ENCODE data around the gene CLDN34.

Gene CLDN34

DNA sequence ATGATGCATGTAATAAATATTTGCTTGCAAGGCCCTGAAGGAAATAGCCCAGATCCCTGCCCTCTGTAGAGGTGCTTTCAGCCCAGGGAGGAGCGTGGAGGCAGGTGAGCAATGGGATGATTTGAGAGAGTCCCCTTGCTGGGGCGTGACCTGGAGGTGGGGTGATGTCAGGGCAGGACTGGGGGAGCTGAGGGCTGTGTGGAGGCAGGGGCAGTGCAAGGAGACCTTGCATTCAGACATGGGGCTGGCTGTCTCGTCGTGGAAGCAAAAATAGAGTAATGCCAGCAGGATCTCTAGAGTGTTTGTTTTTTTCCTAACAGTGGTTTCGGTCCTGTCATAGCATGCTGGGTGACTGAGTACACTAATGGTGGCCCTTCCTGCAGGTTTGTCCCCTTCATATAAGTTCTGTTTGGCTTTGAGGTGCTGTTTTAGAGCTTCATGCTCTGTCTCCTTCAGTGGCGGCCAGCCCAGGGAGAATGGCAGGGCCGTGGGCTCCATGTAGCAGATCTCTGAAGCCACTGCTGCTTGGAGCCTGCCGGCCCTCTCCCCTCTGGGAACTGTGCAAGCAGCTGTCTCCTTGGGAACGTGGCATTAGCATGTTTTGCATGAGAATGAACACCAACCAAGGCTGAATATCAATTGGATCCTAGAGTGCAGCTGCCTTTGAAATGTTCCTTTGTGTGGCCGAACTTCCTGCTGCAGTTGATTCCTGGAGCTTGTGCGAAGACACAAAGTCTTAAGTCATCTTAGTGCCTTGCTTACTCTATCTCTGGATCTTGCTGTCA lies 39.3 kb upstream of the CLDN34 start:
- no peak for TF ChIP-seq SNAI2 (CRISPR knock-in tag; IDR thresholded peaks at IDR 0.05)
- no peak for TF ChIP-seq ESRRG (CRISPR knock-in tag; IDR thresholded peaks at IDR 0.05)
- ATAC-seq: no peak

DNA sequence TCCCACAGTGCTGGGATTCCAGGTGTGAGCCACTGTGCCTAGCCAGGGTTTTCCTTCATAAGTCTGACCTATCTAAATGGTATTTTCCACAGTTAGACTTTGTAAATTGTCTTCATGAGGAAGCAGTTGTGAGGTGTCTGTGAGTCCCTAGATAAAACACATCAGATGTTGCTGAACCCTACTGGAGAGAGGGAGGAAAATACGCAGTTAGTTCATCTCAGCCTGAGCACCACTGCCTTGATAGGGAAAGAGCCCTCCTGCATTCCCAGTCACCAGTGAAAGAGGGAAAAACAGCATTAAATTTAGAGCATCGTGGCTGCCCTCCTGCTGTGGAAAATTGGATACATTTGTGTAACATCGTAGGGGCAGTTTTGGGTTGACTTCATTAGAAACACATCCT lies 31.7 kb upstream of the CLDN34 start:
- TF ChIP-seq PPARA (CRISPR knock-in tag; IDR thresholded peaks at IDR 0.05; ENCODE audit: borderline replicate concordance) (no peak), ZNF8 (CRISPR knock-in tag; IDR thresholded peaks at IDR 0.05) (no peak)
- no peak for ATAC-seq

DNA sequence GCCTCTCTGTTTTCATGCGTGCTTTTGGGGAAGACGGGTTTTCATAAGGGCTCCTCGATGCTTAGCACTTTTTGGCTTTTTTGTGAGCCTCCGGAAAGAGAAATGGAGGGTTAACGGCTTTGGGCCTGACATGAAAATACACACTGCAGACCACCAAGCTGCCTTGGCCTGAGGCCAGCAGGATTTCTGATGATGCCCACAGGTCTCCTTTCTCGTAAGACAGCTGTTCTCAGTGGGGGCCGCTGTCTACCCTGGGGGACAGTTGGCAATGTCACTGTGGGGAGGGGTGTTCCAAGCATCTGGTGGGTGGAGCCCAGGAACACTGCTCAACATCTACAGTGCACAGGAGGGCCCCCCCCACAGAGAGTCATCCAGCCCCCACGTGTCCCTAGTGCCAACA lies 29.4 kb upstream of the CLDN34 start:
- TF ChIP-seq, protein P1, sequence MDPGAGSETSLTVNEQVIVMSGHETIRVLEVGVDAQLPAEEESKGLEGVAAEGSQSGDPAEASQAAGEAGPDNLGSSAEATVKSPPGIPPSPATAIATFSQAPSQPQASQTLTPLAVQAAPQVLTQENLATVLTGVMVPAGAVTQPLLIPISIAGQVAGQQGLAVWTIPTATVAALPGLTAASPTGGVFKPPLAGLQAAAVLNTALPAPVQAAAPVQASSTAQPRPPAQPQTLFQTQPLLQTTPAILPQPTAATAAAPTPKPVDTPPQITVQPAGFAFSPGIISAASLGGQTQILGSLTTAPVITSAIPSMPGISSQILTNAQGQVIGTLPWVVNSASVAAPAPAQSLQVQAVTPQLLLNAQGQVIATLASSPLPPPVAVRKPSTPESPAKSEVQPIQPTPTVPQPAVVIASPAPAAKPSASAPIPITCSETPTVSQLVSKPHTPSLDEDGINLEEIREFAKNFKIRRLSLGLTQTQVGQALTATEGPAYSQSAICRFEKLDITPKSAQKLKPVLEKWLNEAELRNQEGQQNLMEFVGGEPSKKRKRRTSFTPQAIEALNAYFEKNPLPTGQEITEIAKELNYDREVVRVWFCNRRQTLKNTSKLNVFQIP (CRISPR knock-in tag; IDR thresholded peaks at IDR 0.05; ENCODE audit: borderline replicate concordance, low read depth): no peak
- no peak for TF ChIP-seq ZFP3 (CRISPR knock-in tag; IDR thresholded peaks at IDR 0.05)
- TF ChIP-seq TCF4 (CRISPR knock-in tag; IDR thresholded peaks at IDR 0.05; ENCODE audit: borderline replicate concordance): no peak
- TF ChIP-seq ZNF8 (CRISPR knock-in tag; IDR thresholded peaks at IDR 0.05): no peak
- TF ChIP-seq, protein P2, sequence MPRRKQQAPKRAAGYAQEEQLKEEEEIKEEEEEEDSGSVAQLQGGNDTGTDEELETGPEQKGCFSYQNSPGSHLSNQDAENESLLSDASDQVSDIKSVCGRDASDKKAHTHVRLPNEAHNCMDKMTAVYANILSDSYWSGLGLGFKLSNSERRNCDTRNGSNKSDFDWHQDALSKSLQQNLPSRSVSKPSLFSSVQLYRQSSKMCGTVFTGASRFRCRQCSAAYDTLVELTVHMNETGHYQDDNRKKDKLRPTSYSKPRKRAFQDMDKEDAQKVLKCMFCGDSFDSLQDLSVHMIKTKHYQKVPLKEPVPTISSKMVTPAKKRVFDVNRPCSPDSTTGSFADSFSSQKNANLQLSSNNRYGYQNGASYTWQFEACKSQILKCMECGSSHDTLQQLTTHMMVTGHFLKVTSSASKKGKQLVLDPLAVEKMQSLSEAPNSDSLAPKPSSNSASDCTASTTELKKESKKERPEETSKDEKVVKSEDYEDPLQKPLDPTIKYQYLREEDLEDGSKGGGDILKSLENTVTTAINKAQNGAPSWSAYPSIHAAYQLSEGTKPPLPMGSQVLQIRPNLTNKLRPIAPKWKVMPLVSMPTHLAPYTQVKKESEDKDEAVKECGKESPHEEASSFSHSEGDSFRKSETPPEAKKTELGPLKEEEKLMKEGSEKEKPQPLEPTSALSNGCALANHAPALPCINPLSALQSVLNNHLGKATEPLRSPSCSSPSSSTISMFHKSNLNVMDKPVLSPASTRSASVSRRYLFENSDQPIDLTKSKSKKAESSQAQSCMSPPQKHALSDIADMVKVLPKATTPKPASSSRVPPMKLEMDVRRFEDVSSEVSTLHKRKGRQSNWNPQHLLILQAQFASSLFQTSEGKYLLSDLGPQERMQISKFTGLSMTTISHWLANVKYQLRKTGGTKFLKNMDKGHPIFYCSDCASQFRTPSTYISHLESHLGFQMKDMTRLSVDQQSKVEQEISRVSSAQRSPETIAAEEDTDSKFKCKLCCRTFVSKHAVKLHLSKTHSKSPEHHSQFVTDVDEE (CRISPR knock-in tag; IDR thresholded peaks at IDR 0.05): no peak
- no peak for TF ChIP-seq ESRRG (CRISPR knock-in tag; IDR thresholded peaks at IDR 0.05)
- no peak for TF ChIP-seq BACH2 (CRISPR knock-in tag; IDR thresholded peaks at IDR 0.05; ENCODE audit: borderline replicate concordance)
- no peak for TF ChIP-seq ZFP30 (CRISPR knock-in tag; IDR thresholded peaks at IDR 0.05)
- no peak for TF ChIP-seq PPARA (CRISPR knock-in tag; IDR thresholded peaks at IDR 0.05; ENCODE audit: borderline replicate concordance)
- TF ChIP-seq, protein P3, sequence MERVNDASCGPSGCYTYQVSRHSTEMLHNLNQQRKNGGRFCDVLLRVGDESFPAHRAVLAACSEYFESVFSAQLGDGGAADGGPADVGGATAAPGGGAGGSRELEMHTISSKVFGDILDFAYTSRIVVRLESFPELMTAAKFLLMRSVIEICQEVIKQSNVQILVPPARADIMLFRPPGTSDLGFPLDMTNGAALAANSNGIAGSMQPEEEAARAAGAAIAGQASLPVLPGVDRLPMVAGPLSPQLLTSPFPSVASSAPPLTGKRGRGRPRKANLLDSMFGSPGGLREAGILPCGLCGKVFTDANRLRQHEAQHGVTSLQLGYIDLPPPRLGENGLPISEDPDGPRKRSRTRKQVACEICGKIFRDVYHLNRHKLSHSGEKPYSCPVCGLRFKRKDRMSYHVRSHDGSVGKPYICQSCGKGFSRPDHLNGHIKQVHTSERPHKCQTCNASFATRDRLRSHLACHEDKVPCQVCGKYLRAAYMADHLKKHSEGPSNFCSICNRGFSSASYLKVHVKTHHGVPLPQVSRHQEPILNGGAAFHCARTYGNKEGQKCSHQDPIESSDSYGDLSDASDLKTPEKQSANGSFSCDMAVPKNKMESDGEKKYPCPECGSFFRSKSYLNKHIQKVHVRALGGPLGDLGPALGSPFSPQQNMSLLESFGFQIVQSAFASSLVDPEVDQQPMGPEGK (CRISPR knock-in tag; IDR thresholded peaks at IDR 0.05; ENCODE audit: borderline replicate concordance): no peak
- no peak for TF ChIP-seq RARB (CRISPR knock-in tag; IDR thresholded peaks at IDR 0.05)
- TF ChIP-seq CSDC2 (CRISPR knock-in tag; IDR thresholded peaks at IDR 0.05): no peak
- no peak for TF ChIP-seq SNAI2 (CRISPR knock-in tag; IDR thresholded peaks at IDR 0.05)
- no peak for ATAC-seq

DNA sequence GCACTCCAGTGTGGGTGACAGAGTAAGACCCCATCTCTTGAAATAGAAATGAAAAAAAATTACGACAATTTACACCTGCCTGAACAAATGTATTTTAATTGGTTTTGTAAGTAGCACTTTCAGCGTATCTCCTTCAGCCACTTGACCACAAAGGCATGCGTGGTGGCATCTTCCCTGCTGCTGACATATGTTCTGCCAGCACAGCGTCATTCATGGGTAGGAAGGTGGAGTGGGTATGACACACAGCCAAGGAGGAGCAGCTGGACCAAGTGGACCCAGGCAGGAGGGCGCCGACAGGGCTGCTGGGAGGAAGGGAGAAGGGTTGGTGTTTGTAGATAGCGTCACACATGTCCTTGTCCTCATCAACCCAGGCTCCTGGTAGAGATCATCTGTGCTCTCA lies 28.6 kb upstream of the CLDN34 start:
- no peak for ATAC-seq
- TF ChIP-seq ZNF565 (CRISPR knock-in tag; conservative IDR thresholded peaks at IDR 0.05; ENCODE audit: low read depth): no peak
- TF ChIP-seq, protein P3 (CRISPR knock-in tag; IDR thresholded peaks at IDR 0.05; ENCODE audit: borderline replicate concordance): no peak
- TF ChIP-seq OSR1 (CRISPR knock-in tag; IDR thresholded peaks at IDR 0.05): no peak
- no peak for TF ChIP-seq ZNF70 (CRISPR knock-in tag; IDR thresholded peaks at IDR 0.05)
- TF ChIP-seq, protein P4, sequence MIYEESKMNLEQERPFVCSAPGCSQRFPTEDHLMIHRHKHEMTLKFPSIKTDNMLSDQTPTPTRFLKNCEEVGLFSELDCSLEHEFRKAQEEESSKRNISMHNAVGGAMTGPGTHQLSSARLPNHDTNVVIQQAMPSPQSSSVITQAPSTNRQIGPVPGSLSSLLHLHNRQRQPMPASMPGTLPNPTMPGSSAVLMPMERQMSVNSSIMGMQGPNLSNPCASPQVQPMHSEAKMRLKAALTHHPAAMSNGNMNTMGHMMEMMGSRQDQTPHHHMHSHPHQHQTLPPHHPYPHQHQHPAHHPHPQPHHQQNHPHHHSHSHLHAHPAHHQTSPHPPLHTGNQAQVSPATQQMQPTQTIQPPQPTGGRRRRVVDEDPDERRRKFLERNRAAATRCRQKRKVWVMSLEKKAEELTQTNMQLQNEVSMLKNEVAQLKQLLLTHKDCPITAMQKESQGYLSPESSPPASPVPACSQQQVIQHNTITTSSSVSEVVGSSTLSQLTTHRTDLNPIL (CRISPR knock-in tag; IDR thresholded peaks at IDR 0.05; ENCODE audit: low read depth): no peak
- TF ChIP-seq ZFP3 (CRISPR knock-in tag; IDR thresholded peaks at IDR 0.05): no peak
- no peak for TF ChIP-seq ZNF8 (CRISPR knock-in tag; IDR thresholded peaks at IDR 0.05)
- no peak for TF ChIP-seq TCF4 (CRISPR knock-in tag; IDR thresholded peaks at IDR 0.05; ENCODE audit: borderline replicate concordance)
- TF ChIP-seq, protein P1 (CRISPR knock-in tag; IDR thresholded peaks at IDR 0.05; ENCODE audit: borderline replicate concordance, low read depth): no peak
- TF ChIP-seq ISL1 (CRISPR knock-in tag; IDR thresholded peaks at IDR 0.05): no peak
- no peak for TF ChIP-seq BACH2 (CRISPR knock-in tag; IDR thresholded peaks at IDR 0.05; ENCODE audit: borderline replicate concordance)
- TF ChIP-seq GLIS3 (CRISPR knock-in tag; IDR thresholded peaks at IDR 0.05): no peak
- no peak for TF ChIP-seq ZFP30 (CRISPR knock-in tag; IDR thresholded peaks at IDR 0.05)
- no peak for TF ChIP-seq ZC3H10 (CRISPR knock-in tag; IDR thresholded peaks at IDR 0.05)
- no peak for TF ChIP-seq ARNTL (CRISPR knock-in tag; IDR thresholded peaks at IDR 0.05; ENCODE audit: borderline replicate concordance, low read depth)
- no peak for TF ChIP-seq TOX (CRISPR knock-in tag; IDR thresholded peaks at IDR 0.05; ENCODE audit: borderline replicate concordance)

All from SK-N-SH treated with all-trans-retinoic acid at 6 μM for 48 hours (cell line).